Cardiac muscle cell (in vitro differentiated cells and primary cell): ENCODE measurements around the gene SGMS1. TPM values are rescaled to one million over a fixed set of nuclear protein-coding genes. Genes with fewer than 3 reads are reported as not detected.

Experiments
- DNase-seq, 2 donors: peaks; one replicate each; pipeline versions ENCODE4 v3.0.0 to v3.0.0-alpha.2; 2010 to 2017; ENCODE audit warnings: low read depth in 1 of 2, low spot score in 1 of 2
- H3K27ac ChIP-seq: fragments of 200-600 bp; sonication (generic); 2 replicates; pipeline ENCODE4 v1.5.1; 2016
- H3K27me3 ChIP-seq: fragments of 200-600 bp; sonication (generic); 2 replicates; pipeline ENCODE4 v1.6.0; 2016; ENCODE audit warnings: control low read depth
- H3K36me3 ChIP-seq: fragments of 200-600 bp; sonication (generic); 2 replicates; pipeline ENCODE4 v1.5.1; 2016; ENCODE audit warnings: control low read depth
- H3K4me1 ChIP-seq: fragments of 200-600 bp; sonication (generic); 2 replicates; pipeline ENCODE4 v1.8.1; 2017; ENCODE audit warnings: low read depth, mild to moderate bottlenecking, mixed run types
- H3K4me3 ChIP-seq: fragments of 200-600 bp; sonication (generic); 2 replicates; pipeline ENCODE4 v1.5.1; 2016; ENCODE audit warnings: mild to moderate bottlenecking
- H3K9me3 ChIP-seq: fragments of 200-600 bp; sonication (generic); 2 replicates; pipeline ENCODE4 v1.5.1; 2017; ENCODE audit warnings: low read depth, mild to moderate bottlenecking, control low read depth
- CTCF ChIP-seq: IDR thresholded peaks from 2 replicates; pipeline ENCODE4 v1.5.1; 2012; ENCODE audit warnings: low read depth, mild to moderate bottlenecking, low read length
- polyA plus RNA-seq: library from polyadenylated mRNA; unstranded; fragments of >200 nt; fragmentation: Nextera tagmentation; extraction: Ambion mirVana; gene quantifications from 2 replicates; pipeline ENCODE4 v1.2.1, GENCODE V29; 2016
- total RNA-seq: library from RNA; depleted of rRNA; stranded (reverse); fragments of >200 nt; gene quantifications from 2 replicates; pipeline ENCODE4 v1.2.3, GENCODE V29; 2016

The SGMS1 gene
- total and polyA plus RNA-seq, 2 experiments from 2014 or later, result 12.1 to 41.6 TPM

- no peaks in the 10 kb centered on the region for H3K27me3 ChIP-seq
- no peaks in the 10 kb centered on the region for H3K36me3 ChIP-seq
- H3K9me3 ChIP-seq, result no peaks in the 10 kb centered on the region
- DNase-seq, result no peak
- no peak overlapping the region for H3K27ac ChIP-seq
- H3K4me3 ChIP-seq, result no peak overlapping the region
- H3K4me1 ChIP-seq, result peaks cover 17% of the 10 kb centered on the region
- no peak for TF ChIP-seq CTCF
Measured at GRCh38 chr10:50467209-50467608, 156.5 kb downstream of the SGMS1 start.

GRCh38 chr10:50464004-50464409, 159.7 kb downstream of the SGMS1 start:
- H3K27ac ChIP-seq, result no peak overlapping the region
- no peak for TF ChIP-seq CTCF
- no peaks in the 10 kb centered on the region for H3K9me3 ChIP-seq
- H3K4me3 ChIP-seq, result no peak overlapping the region
- peaks cover 11% of the 10 kb centered on the region for H3K4me1 ChIP-seq
- H3K27me3 ChIP-seq, result no peaks in the 10 kb centered on the region
- no peaks in the 10 kb centered on the region for H3K36me3 ChIP-seq
- peak in 1 of 2 donors; percentile 52 for DNase-seq

- TF ChIP-seq CTCF, result no peak
- no peak overlapping the region for H3K27ac ChIP-seq
Measured at GRCh38 chr10:50461834-50462233, 161.9 kb downstream of the SGMS1 start.

DNA sequence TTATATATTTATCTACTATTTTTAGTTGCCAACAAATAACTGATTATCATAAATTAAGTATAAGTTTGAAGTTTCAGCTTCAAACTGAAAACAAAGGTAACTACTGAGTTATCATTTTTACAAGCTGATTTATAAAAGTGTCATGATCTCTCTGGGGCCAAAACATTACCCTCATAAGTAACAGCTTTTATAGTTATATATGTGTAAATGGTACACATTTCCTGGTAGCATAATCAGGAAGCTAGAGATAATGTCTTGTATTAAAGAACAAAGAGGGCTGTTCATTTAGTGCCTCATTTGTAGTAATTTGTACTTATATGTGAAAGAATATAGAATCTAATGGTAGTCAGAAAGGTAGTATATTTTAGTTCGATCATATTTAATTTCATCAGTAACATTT, 162.6 kb downstream of the SGMS1 start:
- no peaks in the 10 kb centered on the region for H3K9me3 ChIP-seq
- TF ChIP-seq CTCF, result no peak

More at GRCh38 chr10:50461834-50462233, 161.9 kb downstream of the SGMS1 start:
- H3K4me1 ChIP-seq, result peaks cover 11% of the 10 kb centered on the region
- H3K4me3 ChIP-seq, result no peak overlapping the region
- no peaks in the 10 kb centered on the region for H3K36me3 ChIP-seq
- DNase-seq, result no peak
- H3K9me3 ChIP-seq, result no peaks in the 10 kb centered on the region
- no peaks in the 10 kb centered on the region for H3K27me3 ChIP-seq

DNA sequence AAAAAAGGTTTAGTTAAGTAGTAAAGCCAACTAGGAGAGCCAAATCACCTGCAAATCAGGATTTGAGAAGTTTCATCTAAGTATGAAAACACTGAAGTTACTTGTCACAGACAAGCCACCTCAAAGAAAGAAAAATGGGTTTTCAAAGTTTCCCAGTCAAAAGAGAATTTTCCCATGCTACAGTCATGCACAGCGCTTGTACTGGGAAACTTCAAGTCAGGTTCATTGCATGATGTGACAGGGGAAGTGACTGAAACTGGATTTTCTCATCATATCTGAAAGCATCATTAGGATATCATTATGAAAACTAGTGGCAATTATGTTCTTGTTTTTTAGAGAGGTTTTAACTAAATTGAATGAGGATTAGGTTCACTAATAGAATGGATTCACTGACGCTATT, 167.0 kb downstream of the SGMS1 start:
- Histone ChIP-seq H3K36me3 (no peaks in the 10 kb centered on the region), H3K4me3 (no peak overlapping the region), H3K27ac (no peak overlapping the region), H3K4me1 (peaks cover 18% of the 10 kb centered on the region), H3K27me3 (no peaks in the 10 kb centered on the region), H3K9me3 (no peaks in the 10 kb centered on the region)
- DNase-seq, result no peak
- no peak for TF ChIP-seq CTCF

More for the DNA sequence above, 162.6 kb downstream of the SGMS1 start:
- Histone ChIP-seq H3K27ac (no peak overlapping the region), H3K4me1 (peaks cover 11% of the 10 kb centered on the region), H3K27me3 (no peaks in the 10 kb centered on the region), H3K36me3 (no peaks in the 10 kb centered on the region), H3K4me3 (no peak overlapping the region)
- DNase-seq, result no peak

DNA sequence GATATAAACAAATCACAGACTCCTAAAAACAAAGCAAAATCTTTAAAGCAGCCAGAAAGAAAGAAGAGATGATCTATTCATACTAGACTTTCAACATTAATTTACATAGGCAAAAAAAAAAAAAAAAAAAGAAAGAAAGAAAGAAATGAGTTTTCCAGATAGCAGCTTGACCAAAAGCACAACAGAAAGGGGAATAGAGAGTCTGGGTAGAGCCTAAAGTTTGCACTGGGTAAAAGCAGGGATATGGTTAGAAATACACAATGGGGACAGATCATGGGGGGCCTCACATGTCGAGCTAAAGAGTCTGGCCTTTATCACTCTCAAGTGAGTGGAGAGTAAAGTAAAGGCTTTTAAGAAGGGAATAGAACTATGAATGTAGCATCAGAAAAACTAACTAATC, 169.8 kb downstream of the SGMS1 start:
- DNase-seq, result peak in 1 of 2 donors; percentile 23
- Histone ChIP-seq H3K27ac (no peak overlapping the region), H3K4me1 (peaks cover 7% of the 10 kb centered on the region), H3K9me3 (no peaks in the 10 kb centered on the region), H3K27me3 (no peaks in the 10 kb centered on the region), H3K4me3 (no peak overlapping the region), H3K36me3 (no peaks in the 10 kb centered on the region)
- TF ChIP-seq CTCF, result no peak
